ENCODE data around the gene RPH3AL.

DNA sequence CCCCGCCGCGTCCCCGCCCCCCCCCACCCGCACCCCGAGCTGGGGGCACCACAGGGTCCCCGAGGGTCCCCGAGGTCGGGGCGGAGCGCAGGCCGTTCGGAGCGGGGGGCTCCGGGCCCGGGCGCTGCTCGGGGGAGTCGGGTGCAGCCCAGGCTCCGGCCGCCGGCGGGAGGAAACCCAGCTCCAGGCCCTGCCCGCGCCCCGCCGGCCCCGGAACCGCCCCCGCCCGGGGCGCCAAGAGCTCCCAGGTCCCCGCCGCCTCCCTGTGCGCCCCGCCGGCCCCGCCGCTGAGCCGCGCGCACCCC is 33.2 kb upstream of the RPH3AL start:
- no peak for TF ChIP-seq POLR2A (IDR thresholded peaks at IDR 0.05)
- TF ChIP-seq, protein P1, sequence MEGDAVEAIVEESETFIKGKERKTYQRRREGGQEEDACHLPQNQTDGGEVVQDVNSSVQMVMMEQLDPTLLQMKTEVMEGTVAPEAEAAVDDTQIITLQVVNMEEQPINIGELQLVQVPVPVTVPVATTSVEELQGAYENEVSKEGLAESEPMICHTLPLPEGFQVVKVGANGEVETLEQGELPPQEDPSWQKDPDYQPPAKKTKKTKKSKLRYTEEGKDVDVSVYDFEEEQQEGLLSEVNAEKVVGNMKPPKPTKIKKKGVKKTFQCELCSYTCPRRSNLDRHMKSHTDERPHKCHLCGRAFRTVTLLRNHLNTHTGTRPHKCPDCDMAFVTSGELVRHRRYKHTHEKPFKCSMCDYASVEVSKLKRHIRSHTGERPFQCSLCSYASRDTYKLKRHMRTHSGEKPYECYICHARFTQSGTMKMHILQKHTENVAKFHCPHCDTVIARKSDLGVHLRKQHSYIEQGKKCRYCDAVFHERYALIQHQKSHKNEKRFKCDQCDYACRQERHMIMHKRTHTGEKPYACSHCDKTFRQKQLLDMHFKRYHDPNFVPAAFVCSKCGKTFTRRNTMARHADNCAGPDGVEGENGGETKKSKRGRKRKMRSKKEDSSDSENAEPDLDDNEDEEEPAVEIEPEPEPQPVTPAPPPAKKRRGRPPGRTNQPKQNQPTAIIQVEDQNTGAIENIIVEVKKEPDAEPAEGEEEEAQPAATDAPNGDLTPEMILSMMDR (IDR thresholded peaks at IDR 0.05): no peak
